OCI-LY1 (cell line): ENCODE results near the gene SLN.

ENCODE experiments used
- EZH2 ChIP-seq: fragments of 200-600 bp; sonication (generic), shearing (Covaris generic); IDR thresholded peaks from 2 replicates; pipeline ENCODE4 v1.8.0; 2017; ENCODE audit warnings: borderline replicate concordance, mixed run types, mild to moderate bottlenecking, antibody characterized with exemption, low read length, moderate library complexity, mixed read lengths
- TF ChIP-seq, protein P1 (sequence below): fragments of 200-600 bp; sonication (generic), shearing (Covaris generic); IDR thresholded peaks from 2 replicates; pipeline ENCODE4 v1.5.1; 2017; ENCODE audit warnings: mild to moderate bottlenecking, antibody characterized with exemption, low read length, moderate library complexity, mixed read lengths

DNA sequence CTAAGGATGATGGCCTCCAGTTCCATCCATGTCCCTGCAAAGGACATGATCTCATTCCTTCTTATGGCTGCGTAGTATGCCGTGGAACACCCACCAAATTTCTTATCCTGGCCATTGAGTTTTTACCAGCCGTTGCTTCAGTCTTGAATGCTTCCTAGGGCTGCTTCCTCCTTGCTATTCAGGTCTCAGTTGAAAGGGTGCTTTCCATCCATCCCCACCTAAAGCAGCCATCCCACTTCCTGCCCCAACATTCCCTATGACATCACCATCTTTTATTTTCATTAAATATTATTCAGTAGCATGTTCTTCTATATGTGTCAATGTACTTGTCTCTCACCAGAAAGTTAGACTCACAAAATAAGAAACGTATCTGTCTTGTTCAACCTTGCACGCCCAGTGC lies 40.7 kb upstream of the SLN start:
- TF ChIP-seq, protein P1, sequence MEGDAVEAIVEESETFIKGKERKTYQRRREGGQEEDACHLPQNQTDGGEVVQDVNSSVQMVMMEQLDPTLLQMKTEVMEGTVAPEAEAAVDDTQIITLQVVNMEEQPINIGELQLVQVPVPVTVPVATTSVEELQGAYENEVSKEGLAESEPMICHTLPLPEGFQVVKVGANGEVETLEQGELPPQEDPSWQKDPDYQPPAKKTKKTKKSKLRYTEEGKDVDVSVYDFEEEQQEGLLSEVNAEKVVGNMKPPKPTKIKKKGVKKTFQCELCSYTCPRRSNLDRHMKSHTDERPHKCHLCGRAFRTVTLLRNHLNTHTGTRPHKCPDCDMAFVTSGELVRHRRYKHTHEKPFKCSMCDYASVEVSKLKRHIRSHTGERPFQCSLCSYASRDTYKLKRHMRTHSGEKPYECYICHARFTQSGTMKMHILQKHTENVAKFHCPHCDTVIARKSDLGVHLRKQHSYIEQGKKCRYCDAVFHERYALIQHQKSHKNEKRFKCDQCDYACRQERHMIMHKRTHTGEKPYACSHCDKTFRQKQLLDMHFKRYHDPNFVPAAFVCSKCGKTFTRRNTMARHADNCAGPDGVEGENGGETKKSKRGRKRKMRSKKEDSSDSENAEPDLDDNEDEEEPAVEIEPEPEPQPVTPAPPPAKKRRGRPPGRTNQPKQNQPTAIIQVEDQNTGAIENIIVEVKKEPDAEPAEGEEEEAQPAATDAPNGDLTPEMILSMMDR, result no peak
- TF ChIP-seq EZH2, result no peak
